ENCODE data around the gene AKAP13. TPM values are rescaled to one million over a fixed set of nuclear protein-coding genes. Genes with fewer than 3 reads are reported as not detected.

AKAP13 gene
- total and polyA plus RNA-seq, 2 of the 13 experiments (the other 11 are each of a cell fraction or from before 2014, with no cell fraction given) = 6.7 to 27.1 TPM

DNA sequence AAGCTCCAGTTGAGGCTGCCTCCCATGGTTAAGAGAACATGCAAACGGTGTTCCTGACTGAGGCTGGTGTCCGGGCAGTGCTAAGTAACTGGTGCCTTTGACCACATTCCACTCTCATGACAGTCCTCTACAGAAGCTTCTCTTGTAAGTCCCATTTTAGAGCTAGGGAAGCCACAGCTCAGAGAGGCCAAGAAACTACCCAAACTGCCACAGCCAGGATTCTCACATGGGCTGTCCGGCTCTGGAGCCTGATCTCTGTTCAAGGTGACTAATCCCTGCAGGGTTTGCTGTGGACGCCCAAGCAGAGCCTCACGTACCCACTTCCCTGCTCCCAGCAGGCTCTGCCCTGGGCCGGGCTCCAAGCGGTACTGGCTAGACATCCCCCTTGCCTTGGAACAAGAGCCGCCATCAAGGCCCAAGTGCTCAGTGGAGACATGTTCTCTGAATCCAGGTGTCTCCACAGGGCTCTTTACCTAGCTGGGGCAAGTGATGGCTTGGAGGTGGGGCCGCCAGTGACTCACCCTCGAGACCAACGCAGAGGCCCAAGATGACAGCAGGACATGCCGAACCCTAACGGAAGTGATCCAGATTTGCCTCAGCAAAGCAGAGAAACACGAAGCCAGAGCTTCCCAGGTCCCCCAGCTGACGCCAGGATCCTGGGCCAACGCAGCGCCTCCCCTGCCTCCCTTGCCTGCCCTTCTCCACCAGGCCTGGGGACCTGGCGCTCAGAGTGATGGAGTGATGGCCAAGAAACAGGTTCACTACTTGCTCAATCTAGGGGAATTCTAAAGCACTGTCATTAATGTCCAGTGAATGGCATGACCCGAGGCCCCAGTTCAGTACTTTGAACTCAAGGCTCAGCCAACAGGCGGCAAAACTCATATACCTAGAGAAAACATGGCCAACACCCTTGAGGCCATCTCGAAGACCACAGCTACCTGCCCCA, 390.0 kb downstream of the AKAP13 start:
- Histone ChIP-seq H3K4me3 (replicated peaks in 1 of 3; ENCODE audit: insufficient read depth in 1 of 3, low read depth in 2 of 3, low read length in 3 of 3) (no peak overlapping the region), H3K79me2 (ENCODE audit: insufficient read depth, low read length) (peaks cover 29% of the 10 kb centered on the region), H3K36me3 (replicated peaks in 1 of 2; ENCODE audit: control insufficient read depth in 1 of 2, insufficient read depth in 2 of 2, low read length in 2 of 2) (peaks cover 4 to 6% of the 10 kb centered on the region in 2 experiments; a peak in 4 of 5 replicates), H3K9ac (ENCODE audit: insufficient read depth, low read depth, low read length) (no peak overlapping the region), H4K20me1 (ENCODE audit: insufficient read depth, low read length) (no peaks in the 10 kb centered on the region), H3K4me1 (ENCODE audit: insufficient read depth, low read length) (peaks cover 29% of the 10 kb centered on the region), H2AFZ (ENCODE audit: low read length) (no peak overlapping the region), H3K27ac (ENCODE audit: extremely low read length, insufficient read depth, low read length) (no peak overlapping the region), H3K27me3 (ENCODE audit: control insufficient read depth in 1 of 2, insufficient read depth in 2 of 2, low read length in 2 of 2) (no peaks in the 10 kb centered on the region), H3K9me3 (ENCODE audit: low read length) (no peaks in the 10 kb centered on the region), H3K4me2 (ENCODE audit: low read depth, low read length) (no peak overlapping the region)
- POLR2A ChIA-PET = no interaction called here
- ATAC-seq (no peak), DNase-seq (ENCODE audit: low spot score) (no peak), FAIRE-seq (no peak)
- WGBS (ENCODE audit: low lambda C conversion rate) = 93% methylated on average over 3 of the region's 21 CpGs
- CTCF ChIA-PET (ENCODE audit: low intra/inter-chr PET ratio, low total read pairs) = no interaction called here
- intact Hi-C loops (cut with micrococcal nuclease; ENCODE audit: unreplicated experiment) (no loop called here), in situ Hi-C loops (cut with HindIII; ENCODE audit: extremely low pct_ligation_motif_present, low pct_unique_long_range_greater_than_20kb) (no loop called here)
- BruUV-seq (replicated peaks) = no TSS peak
- TF ChIP-seq ZNF768 (CRISPR knock-in tag; IDR thresholded peaks at IDR 0.05) (peak; percentile 63; the same call in 1 of the 2 replicates), HMGXB4 (CRISPR knock-in tag; IDR thresholded peaks at IDR 0.05; ENCODE audit: borderline replicate concordance in 1 of 2, low read depth in 1 of 2) (no peak)

GRCh38 chr15:85771271-85771670, 390.9 kb downstream of the AKAP13 start:
- no peak overlapping the region for H3K4me2 ChIP-seq (ENCODE audit: low read depth, low read length)
- no peak overlapping the region for H3K4me3 ChIP-seq (replicated peaks in 1 of 3; ENCODE audit: insufficient read depth in 1 of 3, low read depth in 2 of 3, low read length in 3 of 3)
- peaks cover 32% of the 10 kb centered on the region for H3K79me2 ChIP-seq (ENCODE audit: insufficient read depth, low read length)
- FAIRE-seq (no peak), DNase-seq (ENCODE audit: low spot score) (no peak), ATAC-seq (no peak)
- in situ Hi-C loops (cut with HindIII; ENCODE audit: extremely low pct_ligation_motif_present, low pct_unique_long_range_greater_than_20kb) = no loop called here
- H3K9ac ChIP-seq (ENCODE audit: insufficient read depth, low read depth, low read length) = no peak overlapping the region
- no peaks in the 10 kb centered on the region for H4K20me1 ChIP-seq (ENCODE audit: insufficient read depth, low read length)
- BruUV-seq (replicated peaks) = no TSS peak
- no peaks in the 10 kb centered on the region for H3K27me3 ChIP-seq (ENCODE audit: control insufficient read depth in 1 of 2, insufficient read depth in 2 of 2, low read length in 2 of 2)
- H2AFZ ChIP-seq (ENCODE audit: low read length) = no peak overlapping the region
- H3K9me3 ChIP-seq (ENCODE audit: low read length) = no peaks in the 10 kb centered on the region
- CTCF ChIA-PET (ENCODE audit: low intra/inter-chr PET ratio, low total read pairs) = no interaction called here
- H3K4me1 ChIP-seq (ENCODE audit: insufficient read depth, low read length) = peaks cover 23% of the 10 kb centered on the region
- POLR2A ChIA-PET = no interaction called here
- WGBS (ENCODE audit: low lambda C conversion rate) = 95% methylated on average over 5 of the region's 5 CpGs
- no peak overlapping the region for H3K27ac ChIP-seq (ENCODE audit: extremely low read length, insufficient read depth, low read length)
- intact Hi-C loops (cut with micrococcal nuclease; ENCODE audit: unreplicated experiment) = no loop called here
- H3K36me3 ChIP-seq (replicated peaks in 1 of 2; ENCODE audit: control insufficient read depth in 1 of 2, insufficient read depth in 2 of 2, low read length in 2 of 2) = peaks cover 4 to 6% of the 10 kb centered on the region in 2 experiments; a peak in 4 of 5 replicates
- TF ChIP-seq ZNF441 (CRISPR knock-in tag; IDR thresholded peaks at IDR 0.05; ENCODE audit: borderline replicate concordance) (no peak), JARID2 (CRISPR knock-in tag; IDR thresholded peaks at IDR 0.05; ENCODE audit: insufficient replicate concordance) (no peak), SIN3A (IDR thresholded peaks at IDR 0.05; ENCODE audit: borderline replicate concordance, low read depth, low read length) (no peak), SRSF4 (IDR thresholded peaks at IDR 0.05; ENCODE audit: low read depth, low read length, poor library complexity, severe bottlenecking) (no peak), SP140L (CRISPR knock-in tag; IDR thresholded peaks at IDR 0.05; ENCODE audit: borderline replicate concordance) (no peak), TBP (CRISPR knock-in tag; IDR thresholded peaks at IDR 0.05) (no peak), ZNF839 (CRISPR knock-in tag; IDR thresholded peaks at IDR 0.05; ENCODE audit: borderline replicate concordance) (no peak), MAX (IDR thresholded peaks at IDR 0.05) (no peak), KLF16 (CRISPR knock-in tag; IDR thresholded peaks at IDR 0.05) (no peak), MBNL3 (CRISPR knock-in tag; conservative IDR thresholded peaks at IDR 0.05) (no peak), ETV5 (CRISPR knock-in tag; IDR thresholded peaks at IDR 0.05; ENCODE audit: borderline replicate concordance) (no peak), SALL1 (CRISPR knock-in tag; IDR thresholded peaks at IDR 0.05) (no peak), STAT5B (CRISPR knock-in tag; IDR thresholded peaks at IDR 0.05) (no peak), ATF1 (CRISPR knock-in tag; IDR thresholded peaks at IDR 0.05) (no peak), TBX2 (CRISPR knock-in tag; IDR thresholded peaks at IDR 0.05; ENCODE audit: borderline replicate concordance) (no peak)
